Heart right ventricle (tissue), 16 donors: Measurements from ENCODE around the gene CEP112. TPM values are rescaled to one million over a fixed set of nuclear protein-coding genes. Genes with fewer than 3 reads are reported as not detected.

Source experiments
- ATAC-seq, 8 donors: fragments of 200-7000 bp; cut with Tn5 transposase; one replicate each; pipeline ENCODE4 v1.9.1; 2020; ENCODE audit warnings: mild to moderate bottlenecking in 8 of 8, moderate library complexity in 8 of 8, moderate number of reproducible peaks in 1 of 8
- DNase-seq, 2 donors: peaks; one replicate each; pipeline ENCODE4 v3.0.0-alpha.2; 2020
- H3K27ac ChIP-seq, 10 donors: fragments of 200-600 bp; sonication (generic) in 2 of 10; one replicate each; pipeline versions ENCODE4 v1.5.0 to v1.8.0; 2020 to 2022; ENCODE audit warnings: mild to moderate bottlenecking in 3 of 10
- H3K27me3 ChIP-seq, 7 donors: fragments of 200-600 bp; one replicate each; pipeline ENCODE4 v1.8.0; 2021 to 2022; ENCODE audit warnings: mild to moderate bottlenecking in 2 of 7
- H3K36me3 ChIP-seq, 9 donors: fragments of 200-600 bp; sonication (generic) in 1 of 9; one replicate each; pipeline versions ENCODE4 v1.5.0 to v1.8.0; 2020 to 2022; ENCODE audit warnings: mild to moderate bottlenecking in 2 of 9
- H3K4me1 ChIP-seq, 9 donors: fragments of 200-600 bp; sonication (generic) in 1 of 9; one replicate each; pipeline versions ENCODE4 v1.5.0 to v1.8.0; 2020 to 2022; ENCODE audit warnings: mild to moderate bottlenecking in 4 of 9
- H3K4me3 ChIP-seq, 10 donors: fragments of 200-600 bp; sonication (generic) in 2 of 10; one replicate each; pipeline versions ENCODE4 v1.5.0 to v1.8.0; 2020 to 2022; ENCODE audit warnings: mild to moderate bottlenecking in 7 of 10, moderate library complexity in 2 of 10
- H3K9me3 ChIP-seq, 11 donors: fragments of 200-600 bp in 10 of 11; sonication (generic) in 2 of 11; one replicate each; pipeline versions ENCODE4 v1.5.0 to v1.8.0; 2013 to 2022; ENCODE audit warnings: mild to moderate bottlenecking in 2 of 11, control low read depth in 1 of 11, moderate library complexity in 1 of 11
- CTCF ChIP-seq, 9 donors: fragments of 200-600 bp; sonication (generic) in 2 of 9; IDR thresholded peaks; one replicate each; pipeline versions ENCODE4 v1.5.0 to v1.8.0; 2021 to 2022; ENCODE audit warnings: antibody characterized with exemption in 9 of 9, mild to moderate bottlenecking in 5 of 9, moderate library complexity in 1 of 9
- WGBS, 2 donors: extraction: QIAGEN DNeasy Blood & Tissue Kit; methylation state at CpG; one replicate each; pipeline ENCODE4 v1.1.7; 2013; ENCODE audit warnings: inconsistent platforms in 1 of 2; 5-methylcytosine and 5-hydroxymethylcytosine counted together
- intact Hi-C, 10 donors: fragments of 100-400 bp; cut with DNase I; formaldehyde crosslinking; loops; one replicate each; pipeline versions ENCODE4 v1.11.1 to v1.14.2; 2022
- polyA plus RNA-seq, 2 donors: library from polyadenylated mRNA; stranded (reverse); fragments of 200-250 nt; gene quantifications; one replicate each; pipeline ENCODE4 v1.2.3, GENCODE V29; 2013
- total RNA-seq, 10 donors: library from RNA; stranded (reverse); fragmentation: NEBNext Ultra II Directional in 3 of 10; extraction: Animal tissue kit (Norgen Biotek cat#: 25700) in 3 of 10; gene quantifications; one replicate each; pipeline versions ENCODE4 v1.2.1 to v1.2.4, GENCODE V29; 2021 to 2023
- donor health status: Arrhythmogenic right ventricular cardiomyopathy.
- donor health status: ischemic (EF 13 %, LVEDD 7.1; RV severe dilation, severe dysfunction).
- donor health status: healthy with polysubstance abuse.
- donor health status: DM: no; HTN: yes; CAD: no.
- donor health status: DM: no; HTN: no; CAD: no.
- donor health status: ischemic (EF 25% LVEDD 6.9; RV normal size, moderate dysfunction).
- donor health status: ischemic (EF 25% LVEDD 5.7; RV mildly dilated, moderate dysfunction).
- donor health status: healthy.
- donor health status: DM: yes; HTN: yes; CAD: no.
- donor health status: Ischemic cardiomyopathy.
- donor health status: ischemic (EF 35%, LVEDD 5.7; RV mildly dilated, moderate dysfunction).
- donor health status: nonischemic (EF 11% LVEDD 7.7; RV severe dilation, severe dysfunction).
- donor health status: DM: yes; HTN: yes; CAD: no.
- donor health status: PGD.
- donor health status: ischemic (EF 29% LVEDD 5.4; RV normal size, mild dysfunction).
- donor health status: nonischemic (EF 23%, LVEDD 6.1; RV moderate dilation, normal function).

CEP112 gene
- total and polyA plus RNA-seq, 12 donors = 6.7 to 30.0 (median 16.3) TPM

GRCh38 chr17:65973237-65973636 lies 218.7 kb downstream of the CEP112 start:
- ATAC-seq (no peak), DNase-seq (no peak)
- intact Hi-C loops = no loop called here
- Histone ChIP-seq H3K27me3 (no peaks in the 10 kb centered on the region), H3K4me1 (no peaks in the 10 kb centered on the region), H3K36me3 (no peaks in the 10 kb centered on the region), H3K4me3 (no peak overlapping the region), H3K27ac (no peak overlapping the region), H3K9me3 (peaks cover 0 to 25% (median 0%) of the 10 kb centered on the region in 11 donors)
- TF ChIP-seq CTCF (IDR thresholded peaks at IDR 0.05) = no peak
- 43 to 98% methylated on average over 1 of the region's 1 CpG for WGBS, 2 donors

DNA sequence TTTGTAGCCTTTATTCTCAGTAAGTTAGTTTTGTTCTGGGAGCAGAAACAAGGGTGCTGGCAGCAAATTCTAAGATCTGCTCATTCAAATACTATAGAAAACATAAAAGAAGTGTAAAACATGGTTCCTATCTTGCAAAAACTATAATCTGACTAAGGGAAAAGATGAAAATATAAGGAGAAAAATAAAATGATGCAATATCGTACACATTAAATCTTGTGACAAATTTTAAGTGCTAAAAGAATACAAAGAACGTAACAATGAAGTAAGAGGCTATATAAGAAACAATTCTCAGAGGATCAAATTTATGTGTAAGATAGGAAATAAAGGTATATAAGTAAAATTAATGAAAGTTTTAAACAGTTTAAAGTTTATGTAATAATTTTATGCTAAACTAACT lies 224.6 kb downstream of the CEP112 start:
- Histone ChIP-seq H3K27me3 (no peaks in the 10 kb centered on the region), H3K36me3 (no peaks in the 10 kb centered on the region), H3K4me1 (no peaks in the 10 kb centered on the region), H3K9me3 (peaks cover 0 to 25% (median 0%) of the 10 kb centered on the region in 11 donors), H3K4me3 (no peak overlapping the region), H3K27ac (no peak overlapping the region)
- no peak for TF ChIP-seq CTCF (IDR thresholded peaks at IDR 0.05)
- no peak for DNase-seq
- no peak for ATAC-seq
- intact Hi-C loops = no loop called here
- 99 to 100% methylated on average over 2 of the region's 2 CpGs for WGBS, 2 donors

- Histone ChIP-seq H3K27me3 (no peaks in the 10 kb centered on the region), H3K4me1 (no peaks in the 10 kb centered on the region), H3K36me3 (peaks cover 0 to 3% (median 0%) of the 10 kb centered on the region in 9 donors), H3K27ac (no peak overlapping the region), H3K9me3 (peaks cover 0 to 21% (median 0%) of the 10 kb centered on the region in 11 donors), H3K4me3 (no peak overlapping the region)
- DNase-seq (no peak), ATAC-seq (no peak)
- intact Hi-C loops = no loop called here
- TF ChIP-seq CTCF (IDR thresholded peaks at IDR 0.05) = no peak
- WGBS, 2 donors = 90 to 91% methylated on average over 2 of the region's 2 CpGs
Observed at GRCh38 chr17:65966072-65966695, 225.7 kb downstream of the CEP112 start.

GRCh38 chr17:65963179-65963578 lies 228.8 kb downstream of the CEP112 start:
- H3K9me3 ChIP-seq = peaks cover 0 to 13% (median 0%) of the 10 kb centered on the region in 11 donors
- DNase-seq (no peak), ATAC-seq (no peak)
- no peak for TF ChIP-seq CTCF (IDR thresholded peaks at IDR 0.05)
- H3K36me3 ChIP-seq = peaks cover 0 to 23% (median 9%) of the 10 kb centered on the region in 9 donors
- no peak overlapping the region for H3K27ac ChIP-seq
- 98 to 100% methylated on average over 3 of the region's 3 CpGs for WGBS, 2 donors
- no peak overlapping the region for H3K4me3 ChIP-seq
- intact Hi-C loops = no loop called here
- H3K4me1 ChIP-seq = no peaks in the 10 kb centered on the region
- H3K27me3 ChIP-seq = no peaks in the 10 kb centered on the region
